ENCODE results near the gene NUP133. TPM values are rescaled to one million over a fixed set of nuclear protein-coding genes. Genes with fewer than 3 reads are reported as not detected.
A peak's percentile ranks its signal among the peaks of the same experiment; 100 is the strongest.

Gene NUP133
- total RNA-seq, 1 donor from 2014 or later: 56.2 TPM

GRCh38 chr1:229432116-229432461, 76.1 kb downstream of the NUP133 start:
- ATAC-seq (ENCODE audit: low read depth) (no peak), DNase-seq (no peak)
- no peaks in the 10 kb centered on the region for H3K36me3 Mint-ChIP-seq (ENCODE audit: low read depth)
- ChIA-PET POLR2A (no interaction called here), CTCF (no interaction called here)
- no peak overlapping the region for H3K27ac Mint-ChIP-seq
- no peaks in the 10 kb centered on the region for H3K9me3 Mint-ChIP-seq
- no peak overlapping the region for H3K4me3 Mint-ChIP-seq
- H3K4me1 Mint-ChIP-seq: peaks cover 18% of the 10 kb centered on the region
- peaks cover 51% of the 10 kb centered on the region for H3K27me3 Mint-ChIP-seq
- no peak for TF ChIP-seq CTCF (IDR thresholded peaks at IDR 0.05)
- intact Hi-C loops (cut with micrococcal nuclease): loop anchor here (5.0 kb wide), 2 partner anchors 90 to 970 kb away; partner anchors contain the start of gene CCSAP

GRCh38 chr1:229431284-229432115, 76.6 kb downstream of the NUP133 start:
- H3K27ac Mint-ChIP-seq: no peak overlapping the region
- H3K4me3 Mint-ChIP-seq: peak overlapping the region; percentile 77
- H3K27me3 Mint-ChIP-seq: peaks cover 55% of the 10 kb centered on the region
- H3K36me3 Mint-ChIP-seq (ENCODE audit: low read depth): no peaks in the 10 kb centered on the region
- no peak for DNase-seq
- CTCF ChIA-PET: no interaction called here
- intact Hi-C loops (cut with micrococcal nuclease): loop anchor here (5.0 kb wide), 2 partner anchors 89 to 969 kb away; partner anchors contain the start of gene CCSAP
- no peak for ATAC-seq (ENCODE audit: low read depth)
- H3K4me1 Mint-ChIP-seq: peaks cover 18% of the 10 kb centered on the region
- no peak for TF ChIP-seq CTCF (IDR thresholded peaks at IDR 0.05)
- POLR2A ChIA-PET: no interaction called here
- no peaks in the 10 kb centered on the region for H3K9me3 Mint-ChIP-seq

GRCh38 chr1:229430761-229431283, 77.3 kb downstream of the NUP133 start:
- H3K27ac Mint-ChIP-seq: no peak overlapping the region
- TF ChIP-seq CTCF (IDR thresholded peaks at IDR 0.05): no peak
- POLR2A ChIA-PET: no interaction called here
- H3K36me3 Mint-ChIP-seq (ENCODE audit: low read depth): no peaks in the 10 kb centered on the region
- peaks cover 62% of the 10 kb centered on the region for H3K27me3 Mint-ChIP-seq
- H3K4me1 Mint-ChIP-seq: peaks cover 18% of the 10 kb centered on the region
- ATAC-seq (ENCODE audit: low read depth) (peak; percentile 37), DNase-seq (no peak)
- intact Hi-C loops (cut with micrococcal nuclease): loop anchor here (5.0 kb wide), 2 partner anchors 89 to 969 kb away; partner anchors contain the start of gene CCSAP
- CTCF ChIA-PET: no interaction called here
- no peaks in the 10 kb centered on the region for H3K9me3 Mint-ChIP-seq
- H3K4me3 Mint-ChIP-seq: peak overlapping the region; percentile 77

- Mint-ChIP-seq H3K27ac (no peak overlapping the region), H3K9me3 (no peaks in the 10 kb centered on the region), H3K36me3 (ENCODE audit: low read depth) (no peaks in the 10 kb centered on the region), H3K27me3 (peaks cover 58% of the 10 kb centered on the region), H3K4me3 (no peak overlapping the region), H3K4me1 (peaks cover 16% of the 10 kb centered on the region)
- DNase-seq (no peak), ATAC-seq (ENCODE audit: low read depth) (no peak)
- ChIA-PET POLR2A (no interaction called here), CTCF (no interaction called here)
- intact Hi-C loops (cut with micrococcal nuclease): no loop called here
- TF ChIP-seq CTCF (IDR thresholded peaks at IDR 0.05): no peak
Measured at GRCh38 chr1:229428256-229428655, 79.9 kb downstream of the NUP133 start.

- H3K4me1 Mint-ChIP-seq: peaks cover 15% of the 10 kb centered on the region
- peaks cover 58% of the 10 kb centered on the region for H3K27me3 Mint-ChIP-seq
- ChIA-PET POLR2A (no interaction called here), CTCF (no interaction called here)
- ATAC-seq (ENCODE audit: low read depth) (no peak), DNase-seq (no peak)
- H3K9me3 Mint-ChIP-seq: peaks cover 4% of the 10 kb centered on the region
- no peak overlapping the region for H3K4me3 Mint-ChIP-seq
- intact Hi-C loops (cut with micrococcal nuclease): no loop called here
- H3K36me3 Mint-ChIP-seq (ENCODE audit: low read depth): peaks cover 3% of the 10 kb centered on the region
- H3K27ac Mint-ChIP-seq: no peak overlapping the region
- TF ChIP-seq CTCF (IDR thresholded peaks at IDR 0.05): no peak
Measured at GRCh38 chr1:229427572-229427971, 80.6 kb downstream of the NUP133 start.
